ENCODE measurements around the gene MTERF4. TPM values are rescaled to one million over a fixed set of nuclear protein-coding genes. Genes with fewer than 3 reads are reported as not detected.

MTERF4 gene
- total and polyA plus RNA-seq, 8 donors, result 3.2 to 85.7 (median 29.2) TPM

GRCh38 chr2:241123816-241124536 is 21.9 kb upstream of the MTERF4 start:
- DNase-seq, result peak; percentile 43 to 87
- peak overlapping the region in 2 of 5 donors; percentile 30 to 47 for H3K27ac ChIP-seq

GRCh38 chr2:241122376-241123002 is 20.4 kb upstream of the MTERF4 start:
- Histone ChIP-seq H3K27ac (no peak overlapping the region), H3K27me3 (no peaks in the 10 kb centered on the region), H3K36me3 (peaks cover 0 to 30% (median 16%) of the 10 kb centered on the region in 4 donors), H3K9me3 (no peaks in the 10 kb centered on the region), H3K4me3 (no peak overlapping the region), H3K4me1 (no peaks in the 10 kb centered on the region)
- no peak for TF ChIP-seq EP300 (IDR thresholded peaks at IDR 0.05)
- no peak for TF ChIP-seq POLR2AphosphoS5 (IDR thresholded peaks at IDR 0.05)
- TF ChIP-seq POLR2A (IDR thresholded peaks at IDR 0.05), result no peak
- TF ChIP-seq CTCF (IDR thresholded peaks at IDR 0.05), result no peak
- intact Hi-C loops (cut with DNase I; ENCODE audit: low total_unique reads), result no loop called here
- 87 to 97% (median 91%) methylated on average over 18 to 19 of the region's 19 CpGs for WGBS, 5 donors
- no peak for DNase-seq

More at GRCh38 chr2:241123816-241124536, 21.9 kb upstream of the MTERF4 start:
- no peaks in the 10 kb centered on the region for H3K4me1 ChIP-seq
- intact Hi-C loops (cut with DNase I; ENCODE audit: low total_unique reads), result no loop called here
- no peaks in the 10 kb centered on the region for H3K27me3 ChIP-seq
- H3K9me3 ChIP-seq, result no peaks in the 10 kb centered on the region
- peaks cover 0 to 30% (median 16%) of the 10 kb centered on the region in 4 donors for H3K36me3 ChIP-seq
- 56 to 77% (median 63%) methylated on average over 16 of the region's 16 CpGs for WGBS, 5 donors
- H3K4me3 ChIP-seq, result no peak overlapping the region
- TF ChIP-seq CTCF (IDR thresholded peaks at IDR 0.05), result peak in 1 of 7 experiments; percentile 14
- no peak for TF ChIP-seq POLR2A (IDR thresholded peaks at IDR 0.05)
- peak in 1 of 3 donors; percentile 22 for TF ChIP-seq POLR2AphosphoS5 (IDR thresholded peaks at IDR 0.05)
- no peak for TF ChIP-seq EP300 (IDR thresholded peaks at IDR 0.05)

- no peaks in the 10 kb centered on the region for H3K27me3 ChIP-seq
- intact Hi-C loops (cut with DNase I; ENCODE audit: low total_unique reads), result no loop called here
- no peaks in the 10 kb centered on the region for H3K4me1 ChIP-seq
- DNase-seq, result no peak
- 91 to 95% (median 92%) methylated on average over 5 of the region's 5 CpGs for WGBS, 5 donors
- H3K9me3 ChIP-seq, result no peaks in the 10 kb centered on the region
- TF ChIP-seq CTCF (IDR thresholded peaks at IDR 0.05), result no peak
- no peak for TF ChIP-seq EP300 (IDR thresholded peaks at IDR 0.05)
- no peak for TF ChIP-seq POLR2AphosphoS5 (IDR thresholded peaks at IDR 0.05)
- no peak for TF ChIP-seq POLR2A (IDR thresholded peaks at IDR 0.05)
- H3K27ac ChIP-seq, result no peak overlapping the region
- no peak overlapping the region for H3K4me3 ChIP-seq
- peaks cover 0 to 17% (median 14%) of the 10 kb centered on the region in 4 donors for H3K36me3 ChIP-seq
Measured at GRCh38 chr2:241121008-241121407, 18.9 kb upstream of the MTERF4 start.

GRCh38 chr2:241120440-241120839 is 18.4 kb upstream of the MTERF4 start:
- intact Hi-C loops (cut with DNase I; ENCODE audit: low total_unique reads), result no loop called here
- no peak for TF ChIP-seq POLR2AphosphoS5 (IDR thresholded peaks at IDR 0.05)
- TF ChIP-seq POLR2A (IDR thresholded peaks at IDR 0.05), result no peak
- TF ChIP-seq EP300 (IDR thresholded peaks at IDR 0.05), result no peak
- no peak for TF ChIP-seq CTCF (IDR thresholded peaks at IDR 0.05)
- WGBS, 5 donors, result 94 to 100% (median 98%) methylated on average over 2 of the region's 2 CpGs
- Histone ChIP-seq H3K27ac (no peak overlapping the region), H3K27me3 (no peaks in the 10 kb centered on the region), H3K4me1 (no peaks in the 10 kb centered on the region), H3K4me3 (no peak overlapping the region), H3K36me3 (peaks cover 0 to 16% (median 12%) of the 10 kb centered on the region in 4 donors), H3K9me3 (no peaks in the 10 kb centered on the region)
- no peak for DNase-seq
